IPS-18c (cell line): ENCODE data around the gene SRA1.
"Not testable (repeated sequence)": the region's sequence is repeated elsewhere in the genome, so short reads cannot be mapped to it uniquely, and the experiment has no call there.

Experiments
- H3K4me3 ChIP-seq: 2 replicates; pipeline ENCODE4 v1.7.0; 2013; ENCODE audit warnings: low read depth, mild to moderate bottlenecking, low read length, moderate library complexity; ENCODE audit not compliant: insufficient read depth
- H3K9me3 ChIP-seq: one replicate; pipeline ENCODE4 v1.6.1; 2013; ENCODE audit warnings: mild to moderate bottlenecking, low read length, moderate library complexity; ENCODE audit not compliant: control insufficient read depth, insufficient read depth

SRA1 gene

GRCh38 chr5:140557136-140557805, at the start of gene SRA1:
Gene SRA1 (minus strand): TSS chr5:140557473. CDS start chr5:140557452, 21 bp downstream.
- peaks cover under 1% of the 10 kb centered on the region for H3K9me3 ChIP-seq

GRCh38 chr5:140607031-140607430, 49.8 kb upstream of the SRA1 start:
- H3K9me3 ChIP-seq: no peaks in the 10 kb centered on the region
- H3K4me3 ChIP-seq: no peak overlapping the region

More at GRCh38 chr5:140557136-140557805, at the start of gene SRA1:
- peak within 1 kb of the TSS; percentile 95 for H3K4me3 ChIP-seq

- H3K4me3 ChIP-seq: no peak overlapping the region
- H3K9me3 ChIP-seq: no peaks in the 10 kb centered on the region
These were observed 48.6 kb upstream of the SRA1 start for GRCh38 chr5:140605879-140606278.

- no peak overlapping the region for H3K4me3 ChIP-seq
- no peaks in the 10 kb centered on the region for H3K9me3 ChIP-seq
These were observed 46.5 kb upstream of the SRA1 start for GRCh38 chr5:140603734-140604133.

DNA sequence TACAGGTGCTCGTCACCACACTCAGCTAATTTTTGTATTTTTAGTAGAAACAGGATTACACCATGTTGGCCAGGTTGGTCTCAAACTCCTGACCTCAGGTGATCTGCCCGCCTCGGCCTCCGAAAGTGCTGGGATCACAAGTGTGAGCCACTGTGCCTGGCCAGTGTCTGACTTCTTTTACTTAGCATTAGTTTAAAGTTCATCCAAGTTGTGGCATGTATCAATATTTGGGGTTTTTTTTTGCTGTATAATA, 46.1 kb upstream of the SRA1 start:
- H3K4me3 ChIP-seq, H3K9me3 ChIP-seq: not testable (repeated sequence)

- Histone ChIP-seq H3K4me3 (no peak overlapping the region), H3K9me3 (no peaks in the 10 kb centered on the region)
These were observed 44.9 kb upstream of the SRA1 start for GRCh38 chr5:140602147-140602546.

DNA sequence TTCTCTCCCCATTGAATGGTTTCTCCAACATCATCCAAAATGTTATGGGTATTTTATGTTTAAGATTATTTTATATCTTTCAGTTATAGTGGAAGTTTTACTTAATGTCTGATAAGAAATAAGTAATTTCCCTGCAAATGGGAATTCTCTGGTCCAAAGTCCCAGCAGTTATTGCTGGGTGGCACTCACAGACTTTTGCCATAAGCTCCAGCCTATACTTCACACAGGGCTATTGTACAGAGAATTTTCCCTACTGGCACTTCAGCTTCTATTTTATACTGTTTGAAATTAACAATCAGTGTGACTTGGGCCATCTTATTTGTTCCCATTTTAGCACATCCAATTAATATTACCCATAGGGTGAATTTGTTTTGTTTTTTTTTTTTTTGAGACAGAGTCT, 42.8 kb upstream of the SRA1 start:
- Histone ChIP-seq H3K9me3 (no peaks in the 10 kb centered on the region), H3K4me3 (no peak overlapping the region)

- Histone ChIP-seq H3K4me3 (no peak overlapping the region), H3K9me3 (no peaks in the 10 kb centered on the region)
These were observed 41.6 kb upstream of the SRA1 start for GRCh38 chr5:140598836-140599235.

GRCh38 chr5:140596321-140596741, 39.1 kb upstream of the SRA1 start:
- no peaks in the 10 kb centered on the region for H3K9me3 ChIP-seq
- no peak overlapping the region for H3K4me3 ChIP-seq

- Histone ChIP-seq H3K4me3 (no peak overlapping the region), H3K9me3 (no peaks in the 10 kb centered on the region)
These were observed 38.4 kb upstream of the SRA1 start for GRCh38 chr5:140595538-140596300.

GRCh38 chr5:140594169-140594568, 36.9 kb upstream of the SRA1 start:
- H3K9me3 ChIP-seq: no peaks in the 10 kb centered on the region
- no peak overlapping the region for H3K4me3 ChIP-seq

- not testable (repeated sequence) for H3K4me3 ChIP-seq, H3K9me3 ChIP-seq
These were observed 35.8 kb upstream of the SRA1 start for GRCh38 chr5:140593070-140593469.

DNA sequence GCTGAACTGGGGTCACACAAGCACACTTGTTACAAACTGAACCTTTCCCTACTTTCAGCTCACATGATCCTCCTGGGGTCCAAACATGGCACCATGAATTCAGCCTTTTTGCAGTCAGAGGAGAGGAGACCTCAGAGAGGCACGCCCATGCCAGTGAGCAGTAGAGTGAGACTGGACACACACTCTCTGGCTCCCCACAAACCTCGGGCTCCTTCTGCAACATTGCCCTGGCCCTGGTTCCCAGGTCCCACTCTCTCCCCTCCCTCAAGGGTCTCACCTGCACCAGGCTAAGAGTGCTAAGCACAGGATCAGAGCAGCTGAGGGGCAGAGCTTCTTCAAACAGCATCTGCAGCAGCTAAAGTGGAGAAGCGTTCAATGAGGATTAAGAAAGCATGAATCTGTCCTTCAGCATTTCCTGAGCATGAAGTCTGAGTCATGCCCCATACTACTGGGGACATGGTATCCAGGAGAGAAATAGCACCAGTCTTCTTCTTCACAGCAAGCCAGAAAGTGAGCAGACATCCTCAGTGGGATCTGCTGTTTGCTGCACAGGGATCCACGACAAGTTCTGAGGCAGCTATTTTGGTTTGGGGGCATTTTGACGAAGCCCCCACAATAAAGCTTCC, 34.6 kb upstream of the SRA1 start:
- Histone ChIP-seq H3K9me3 (no peaks in the 10 kb centered on the region), H3K4me3 (no peak overlapping the region)

GRCh38 chr5:140590861-140591260, 33.6 kb upstream of the SRA1 start:
- Histone ChIP-seq H3K4me3 (no peak overlapping the region), H3K9me3 (no peaks in the 10 kb centered on the region)

DNA sequence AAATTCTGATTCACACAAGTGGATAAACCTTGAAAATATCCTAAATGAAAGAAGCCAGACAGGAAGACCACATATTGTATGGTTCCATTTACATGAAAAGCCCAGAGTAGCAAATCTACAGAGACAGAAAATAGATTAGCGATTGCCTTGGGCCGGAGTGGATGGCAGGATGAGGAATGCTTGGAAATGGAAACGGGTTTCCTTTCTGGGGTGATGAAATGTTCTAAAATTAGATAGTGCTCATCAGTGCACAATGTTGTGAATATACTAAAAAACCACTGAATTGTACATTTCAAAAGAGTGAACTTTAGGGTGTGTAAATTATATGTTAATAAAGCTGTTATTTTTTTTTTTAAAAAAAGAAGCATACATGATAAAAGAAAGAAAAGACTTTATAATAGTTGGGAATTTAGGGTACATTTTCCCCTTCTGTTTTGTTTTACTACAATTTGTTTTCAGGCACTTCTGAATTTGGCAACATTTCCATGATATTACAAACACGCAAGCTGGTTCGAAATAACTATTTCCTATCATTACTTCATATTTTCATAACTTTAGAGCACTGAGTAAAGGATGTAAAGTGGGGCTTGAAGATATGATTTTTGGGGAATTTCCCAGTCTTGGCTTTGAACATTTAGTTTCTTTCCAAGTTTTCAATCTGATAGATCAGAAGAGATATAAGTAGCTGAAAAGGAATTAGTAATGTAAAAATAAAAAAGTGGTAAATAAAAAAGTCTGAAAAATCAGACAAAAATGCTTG, 31.2 kb upstream of the SRA1 start:
- H3K4me3 ChIP-seq: no peak overlapping the region
- H3K9me3 ChIP-seq: no peaks in the 10 kb centered on the region

DNA sequence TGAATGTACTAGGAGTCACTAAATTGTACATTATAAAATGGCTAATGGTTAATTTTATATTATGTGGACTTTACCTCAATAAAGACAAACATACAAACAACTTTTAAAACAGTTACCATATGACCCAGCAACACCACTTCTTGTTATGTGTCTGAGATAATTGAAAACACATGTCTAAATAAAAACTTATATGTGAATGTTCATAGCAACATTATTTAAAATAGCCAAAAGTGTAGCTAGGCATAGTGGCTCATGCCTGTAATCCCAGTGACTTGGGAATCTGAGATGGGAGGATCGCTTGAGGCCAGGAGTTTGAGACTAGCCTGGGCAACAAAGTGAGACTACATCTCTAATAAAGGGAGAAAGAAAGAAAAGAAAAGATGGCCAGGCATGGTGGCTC, 30.2 kb upstream of the SRA1 start:
- no peak overlapping the region for H3K4me3 ChIP-seq
- no peaks in the 10 kb centered on the region for H3K9me3 ChIP-seq

DNA sequence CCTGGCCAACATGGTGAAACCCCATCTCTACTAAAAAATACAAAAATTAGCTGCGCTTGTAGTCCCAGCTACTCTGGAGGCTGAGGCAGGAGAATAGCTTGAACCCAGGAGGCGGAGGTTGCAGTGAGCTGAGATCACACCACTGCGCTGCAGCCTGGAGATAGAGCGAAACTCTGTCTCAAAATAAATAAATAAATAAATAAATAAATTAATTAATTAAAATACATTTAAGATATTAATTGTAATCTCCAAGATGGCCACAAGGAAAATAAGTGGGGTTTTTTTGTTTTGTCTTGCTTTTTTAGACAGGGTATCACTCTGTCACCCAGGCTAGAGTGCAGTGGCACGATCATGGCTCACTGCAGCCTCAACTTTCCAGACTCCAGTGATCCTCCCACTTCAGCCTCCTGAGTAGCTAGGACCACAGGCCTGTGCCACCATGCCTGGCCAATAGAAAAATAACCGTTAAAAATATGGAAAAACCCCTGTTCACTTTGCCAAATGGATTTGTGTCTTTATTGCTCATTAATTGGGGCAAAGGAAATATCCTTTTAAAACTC, 22.0 kb upstream of the SRA1 start:
- not testable (repeated sequence) for H3K4me3 ChIP-seq, H3K9me3 ChIP-seq
